ENCODE data around the gene RBM20.
"Not testable (repeated sequence)": the region's sequence is repeated elsewhere in the genome, so short reads cannot be mapped to it uniquely, and the experiment has no call there.

Gene RBM20

GRCh38 chr10:110643653-110644597, at the start of gene RBM20:
Gene RBM20 (plus strand): TSS chr10:110644336. CDS start chr10:110644455, 119 bp downstream.
- DNase-seq: peak; percentile 31

- no peak for DNase-seq
These were observed 46.7 kb upstream of the RBM20 start for GRCh38 chr10:110597476-110597875.

DNA sequence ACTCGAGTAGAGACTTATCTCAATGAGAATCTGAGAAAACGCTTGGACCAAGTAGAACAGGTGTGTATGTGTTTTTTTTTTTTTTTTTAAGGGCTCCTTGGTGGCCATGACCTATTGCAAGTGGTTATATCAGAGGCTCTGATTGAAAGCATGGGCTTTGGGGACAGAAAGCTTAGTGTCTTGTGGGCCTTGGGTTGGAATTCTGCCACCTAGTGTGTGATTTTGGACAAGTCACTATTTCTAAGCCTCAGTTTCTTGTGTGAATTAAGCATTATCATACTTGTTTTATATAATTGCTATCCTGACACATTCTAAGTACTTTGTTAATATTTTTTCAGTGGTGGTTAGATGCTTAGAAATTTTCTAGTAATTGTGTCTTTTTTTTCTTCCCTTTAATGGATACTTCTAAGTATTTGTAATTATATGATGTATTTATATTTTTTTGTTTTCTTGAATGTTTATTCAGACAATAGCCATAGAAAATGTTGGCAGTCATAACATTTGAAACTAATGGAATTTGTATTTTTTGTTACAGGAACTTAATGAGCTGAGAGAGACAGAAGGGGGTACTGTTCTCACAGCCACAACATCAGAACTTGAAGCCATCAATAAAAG, 43.5 kb upstream of the RBM20 start:
- peak; percentile 32 for DNase-seq

DNA sequence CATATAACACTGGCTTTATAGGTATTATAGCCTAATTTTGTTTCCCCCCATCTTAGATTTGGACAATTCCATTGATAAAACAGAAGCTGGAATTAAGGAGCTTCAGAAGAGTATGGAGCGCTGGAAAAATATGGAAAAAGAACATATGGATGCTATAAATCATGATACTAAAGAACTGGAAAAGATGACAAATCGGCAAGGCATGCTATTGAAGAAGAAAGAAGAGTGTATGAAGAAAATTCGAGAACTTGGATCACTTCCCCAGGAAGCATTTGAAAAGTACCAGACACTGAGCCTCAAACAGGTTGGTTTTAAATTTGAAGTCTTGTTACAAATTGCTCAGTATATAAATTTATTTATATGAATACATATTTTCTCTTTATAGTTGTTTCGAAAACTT, 42.6 kb upstream of the RBM20 start:
- no peak for DNase-seq

DNA sequence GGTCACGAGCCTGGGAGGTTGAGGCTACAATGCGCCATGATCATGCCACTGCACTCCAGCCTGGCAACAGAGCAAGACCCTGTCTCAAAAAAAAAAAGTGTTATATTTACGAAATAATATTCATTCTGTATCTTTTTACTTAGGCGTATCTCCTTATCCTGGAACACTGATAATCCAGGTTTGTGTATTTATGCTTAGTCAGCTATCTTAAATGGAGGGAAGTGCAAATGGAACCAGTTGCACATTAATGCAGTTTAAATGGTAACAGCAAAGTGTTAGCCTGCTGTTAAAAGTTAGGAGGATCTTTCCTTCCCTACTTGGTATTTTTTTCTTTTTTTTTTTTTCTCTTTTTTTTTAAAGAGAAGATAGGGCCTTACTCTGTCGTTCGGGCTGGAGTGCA, 36.0 kb upstream of the RBM20 start:
- DNase-seq: no peak

DNA sequence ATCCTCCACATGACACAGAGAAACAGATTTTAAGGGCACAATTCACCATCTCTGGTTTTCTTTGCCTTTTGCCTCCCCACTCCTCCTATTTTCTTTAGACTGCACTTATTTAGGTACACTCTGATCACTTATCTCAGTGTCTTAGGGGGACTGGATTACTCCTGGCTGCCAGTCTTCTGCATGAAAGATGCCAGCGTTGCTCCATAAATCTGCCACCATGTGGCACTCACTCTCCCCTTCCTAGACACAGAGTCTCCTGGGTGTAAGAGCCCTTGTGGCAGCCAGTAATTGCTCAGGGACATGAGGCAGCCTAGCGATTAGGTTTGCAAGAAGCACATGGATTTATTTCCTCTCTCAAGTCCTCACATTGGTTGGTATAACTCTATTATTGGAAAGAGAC, 34.5 kb upstream of the RBM20 start:
- DNase-seq: no peak

DNA sequence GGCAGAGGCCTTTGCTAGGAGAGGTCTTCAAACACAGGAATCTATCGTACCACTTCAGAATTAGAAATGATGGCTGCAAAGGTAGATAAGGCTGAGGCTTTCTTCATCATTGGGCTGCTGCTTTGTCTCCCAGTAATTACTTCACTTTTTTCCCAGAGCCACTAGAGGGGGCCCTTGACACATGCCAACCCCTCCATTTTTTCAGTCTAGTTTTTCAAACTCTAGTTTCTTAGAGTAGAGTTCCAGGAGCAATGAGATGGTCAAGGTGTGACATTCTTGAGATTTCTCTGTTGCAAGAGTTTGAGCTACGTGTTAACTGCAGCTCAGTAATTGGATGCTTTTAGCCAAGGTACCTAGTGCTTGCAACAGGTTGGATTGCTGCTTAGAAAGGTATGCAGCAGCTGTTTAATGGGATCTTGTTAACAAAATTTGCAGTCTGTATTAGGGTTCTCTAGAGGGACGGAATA, 33.8 kb upstream of the RBM20 start:
- DNase-seq: peak; percentile 61

- not testable (repeated sequence) for DNase-seq
These were observed 33.4 kb upstream of the RBM20 start for GRCh38 chr10:110610781-110611180.

- DNase-seq: no peak
These were observed 32.0 kb upstream of the RBM20 start for GRCh38 chr10:110612087-110612486.

GRCh38 chr10:110612629-110613028, 31.5 kb upstream of the RBM20 start:
- no peak for DNase-seq

GRCh38 chr10:110613341-110613995, 30.7 kb upstream of the RBM20 start:
- peak; percentile 62 for DNase-seq

DNA sequence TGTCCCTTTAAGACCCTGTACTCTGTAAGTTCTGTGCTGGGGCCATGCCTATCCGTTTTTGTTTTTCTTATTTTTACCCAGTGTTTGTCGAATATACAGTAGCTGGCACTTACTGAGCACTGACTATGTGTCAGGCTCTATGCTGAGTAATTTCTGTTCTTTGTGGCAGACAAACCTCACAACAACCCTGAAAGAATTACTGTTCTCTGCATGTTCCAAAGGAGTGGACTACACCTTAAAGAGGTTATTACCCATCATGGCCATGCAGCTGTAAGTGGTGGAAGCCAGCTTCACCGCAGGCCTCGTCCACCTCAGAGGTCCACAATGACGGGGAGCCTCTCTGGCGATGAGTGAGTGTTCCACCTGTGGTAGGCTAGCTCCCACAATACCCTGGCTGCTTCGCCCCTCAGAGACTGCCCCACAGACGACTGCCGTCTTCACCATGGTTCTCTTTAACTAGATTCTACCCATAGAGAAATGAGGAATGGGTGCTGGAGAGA, 30.1 kb upstream of the RBM20 start:
- no peak for DNase-seq

GRCh38 chr10:110615057-110615747, 28.9 kb upstream of the RBM20 start:
- no peak for DNase-seq

- DNase-seq: no peak
These were observed 27.6 kb upstream of the RBM20 start for GRCh38 chr10:110616493-110617033.

DNA sequence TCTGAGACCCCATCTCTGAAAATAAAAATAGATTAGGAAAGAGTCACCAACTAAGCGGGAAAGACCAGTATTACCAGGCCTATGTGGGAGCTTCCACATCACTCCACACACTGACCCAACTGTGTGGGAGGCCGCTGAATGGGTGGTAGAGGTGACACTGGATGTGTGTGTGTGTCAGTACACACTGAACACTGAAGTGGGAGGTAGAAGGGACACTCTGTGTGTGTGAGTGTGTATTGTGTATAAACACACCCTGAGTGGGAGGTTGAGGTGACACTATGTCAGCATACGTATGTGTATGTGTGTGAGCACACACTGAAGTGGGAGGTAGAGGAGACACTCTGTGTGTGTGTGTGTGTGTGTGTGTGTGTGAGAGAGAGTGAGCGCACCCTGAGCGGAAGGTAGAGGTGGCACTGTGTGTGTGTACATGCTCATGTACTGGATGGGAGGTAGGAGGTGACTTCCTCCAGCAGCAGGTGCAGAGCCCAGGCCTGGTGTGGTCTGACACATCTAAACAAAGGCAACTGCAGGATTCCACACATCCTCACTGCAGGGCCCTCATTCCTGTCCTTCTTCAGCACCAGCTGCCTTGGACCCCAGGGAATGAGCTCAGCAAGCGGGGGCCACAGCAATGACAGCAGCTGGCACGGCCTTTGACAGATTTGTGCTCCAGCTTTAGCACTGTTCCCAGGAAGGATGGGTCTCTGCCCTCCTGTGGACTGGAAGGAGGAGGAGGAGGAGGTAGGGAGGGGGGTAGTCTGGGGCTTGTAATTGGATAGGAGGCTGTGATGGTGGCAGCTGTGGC, 26.5 kb upstream of the RBM20 start:
- DNase-seq: peak; percentile 36

DNA sequence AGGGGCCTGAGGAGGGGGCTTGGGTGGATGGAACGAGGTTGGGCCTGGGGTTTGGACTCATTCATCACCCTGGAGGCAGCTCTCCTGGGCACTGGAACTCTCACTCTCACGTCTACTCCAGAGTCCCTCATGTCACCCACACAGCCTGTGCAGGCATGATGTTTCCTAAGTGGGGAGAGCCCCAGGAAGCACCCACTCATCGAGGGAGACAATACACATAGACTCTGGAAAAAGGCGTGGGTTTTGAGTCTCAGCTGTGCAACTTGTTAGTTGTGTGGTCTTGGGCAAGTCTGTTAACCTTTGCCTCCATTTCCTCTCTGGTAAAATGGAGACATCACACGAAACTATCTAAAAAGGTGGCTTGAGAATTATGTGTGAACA, 25.9 kb upstream of the RBM20 start:
- DNase-seq: peak; percentile 68

DNA sequence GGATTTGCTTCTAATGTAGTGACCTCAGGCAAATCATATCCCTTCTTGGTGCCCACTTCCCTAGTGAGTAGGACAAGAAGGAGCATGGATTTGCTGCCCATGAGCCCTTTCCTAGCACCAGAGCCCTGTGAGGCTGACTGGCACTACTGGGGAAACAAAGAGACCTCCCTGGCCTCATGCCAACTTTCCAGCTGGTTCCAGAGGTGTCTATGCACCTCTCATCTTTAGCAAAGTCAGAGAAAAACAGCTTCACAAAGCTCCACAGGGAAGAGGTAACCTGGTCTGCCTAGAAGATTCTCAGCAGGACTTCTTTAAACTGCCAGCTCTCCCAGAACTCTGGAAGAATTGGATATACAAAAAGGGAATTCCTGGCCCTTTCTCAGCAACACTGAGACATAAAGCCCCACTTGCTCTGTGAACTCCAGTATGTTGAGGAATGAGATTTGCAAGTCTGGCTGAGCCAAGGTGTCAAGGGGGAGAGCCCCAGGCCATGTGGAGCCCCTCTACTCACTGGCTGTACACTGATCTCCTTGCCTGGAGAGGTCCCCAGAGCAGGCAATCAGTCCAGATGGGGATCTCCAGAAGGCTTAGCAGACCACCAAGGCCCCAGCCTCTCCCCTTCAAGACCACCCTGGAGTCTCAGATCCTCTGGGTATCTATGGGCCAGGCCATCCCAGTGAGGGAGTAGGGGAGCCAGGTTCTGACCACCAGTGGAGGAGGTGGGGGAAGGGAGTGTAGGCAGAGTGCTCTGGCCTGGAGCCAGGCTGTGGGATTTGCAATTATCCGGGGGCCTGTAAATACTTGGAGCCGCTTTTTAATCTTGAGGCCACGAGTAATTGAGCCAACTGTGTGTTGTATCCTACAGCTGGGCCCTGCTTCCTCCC, 24.4 kb upstream of the RBM20 start:
- no peak for DNase-seq

GRCh38 chr10:110620398-110620719, 23.8 kb upstream of the RBM20 start:
- no peak for DNase-seq

DNA sequence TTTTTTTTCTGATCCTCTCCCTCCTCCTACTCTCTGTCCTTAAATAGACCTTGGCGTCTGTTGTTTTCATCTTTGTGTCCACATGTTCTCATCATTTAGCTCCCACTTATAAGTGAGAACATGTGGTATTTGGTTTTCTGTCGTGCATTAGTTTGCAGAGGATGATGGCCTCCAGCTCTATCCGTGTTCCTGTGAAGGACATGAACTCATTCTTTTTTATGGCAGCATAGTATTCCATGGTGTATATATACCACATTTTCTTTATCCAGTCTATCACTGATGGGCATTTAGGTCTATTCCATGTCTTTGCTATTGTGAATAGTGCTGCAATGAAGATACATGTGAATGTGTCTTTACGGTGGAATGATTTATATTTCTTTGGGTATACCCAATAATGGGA, 20.8 kb upstream of the RBM20 start:
- DNase-seq: not testable (repeated sequence)

- no peak for DNase-seq
These were observed 18.7 kb upstream of the RBM20 start for GRCh38 chr10:110625356-110625894.
